Aorta (tissue), 5 donors: ENCODE results near the gene DGKG. TPM values are rescaled to one million over a fixed set of nuclear protein-coding genes. Genes with fewer than 3 reads are reported as not detected.

Experiments
- ATAC-seq: fragments of 200-7000 bp; cut with Tn5 transposase; one replicate; pipeline ENCODE4 v1.9.1; 2022; ENCODE audit warnings: moderate library complexity; ENCODE audit not compliant: low FRiP score
- DNase-seq, 2 donors: peaks; one replicate each; pipeline ENCODE4 v3.0.0-alpha.2; 2020
- H3K27ac ChIP-seq, 2 donors: one replicate each; pipeline ENCODE4 v1.5.1; 2013; ENCODE audit warnings: low read length in 2 of 2, mild to moderate bottlenecking in 2 of 2, moderate library complexity in 2 of 2, control low read depth in 1 of 2, inconsistent platforms in 1 of 2, low read depth in 1 of 2
- H3K27me3 ChIP-seq, 2 donors: one replicate each; pipeline ENCODE4 v1.6.1; 2013; ENCODE audit warnings: control low read depth in 1 of 2, low read length in 1 of 2, mild to moderate bottlenecking in 1 of 2, moderate library complexity in 1 of 2; ENCODE audit not compliant: insufficient read depth in 2 of 2, control insufficient read depth in 1 of 2
- H3K36me3 ChIP-seq, 2 donors: one replicate each; pipeline ENCODE4 v1.6.1; 2013; ENCODE audit warnings: control low read depth in 1 of 2, low read length in 1 of 2, mild to moderate bottlenecking in 1 of 2; ENCODE audit not compliant: insufficient read depth in 2 of 2, control insufficient read depth in 1 of 2
- H3K4me1 ChIP-seq, 2 donors: one replicate each; pipeline ENCODE4 v1.6.1; 2013; ENCODE audit warnings: low read length in 2 of 2, control low read depth in 1 of 2, mild to moderate bottlenecking in 1 of 2, moderate library complexity in 1 of 2; ENCODE audit not compliant: insufficient read depth in 2 of 2, control insufficient read depth in 1 of 2
- H3K4me3 ChIP-seq, 2 donors: one replicate each; pipeline ENCODE4 v1.5.1; 2013; ENCODE audit warnings: low read length in 2 of 2, control low read depth in 1 of 2, mild to moderate bottlenecking in 1 of 2
- H3K9me3 ChIP-seq: one replicate; pipeline ENCODE4 v1.6.1; 2013; ENCODE audit warnings: mild to moderate bottlenecking, low read length; ENCODE audit not compliant: control insufficient read depth
- WGBS, 2 donors: extraction: QIAGEN DNeasy Blood & Tissue Kit; methylation state at CpG; one replicate each; pipeline ENCODE4 v1.1.7; 2013; 5-methylcytosine and 5-hydroxymethylcytosine counted together
- intact Hi-C, 2 donors: fragments of 100-400 bp; cut with DNase I; formaldehyde crosslinking; loops; one replicate each; pipeline versions ENCODE4 v1.14.2 to v1.15.0; 2022
- polyA plus RNA-seq, 2 donors: library from polyadenylated mRNA; stranded (reverse); fragments of 200-250 nt; gene quantifications; one replicate each; pipeline ENCODE4 v1.2.3, GENCODE V29; 2013
- total RNA-seq, 2 donors: library from RNA; stranded (reverse); fragmentation: NEBNext Ultra II Directional; extraction: Animal tissue kit (Norgen Biotek cat#: 25700); gene quantifications; one replicate each; pipeline ENCODE4 v1.2.1, GENCODE V29; 2021
- donor health status: healthy with polysubstance abuse.
- donor health status: Bipolar disorder and iron deficiency.
- donor health status: DM: no; HTN: no; CAD: no.
- donor health status: DM: no; HTN: no; CAD: no.
- donor health status: DM: yes; HTN: yes; CAD: no.

DGKG gene
- total and polyA plus RNA-seq, 4 donors: 0.95 to 37.1 (median 7.4) TPM

- DNase-seq (no peak), ATAC-seq (no peak)
- H3K4me1 ChIP-seq: no peaks in the 10 kb centered on the region
- intact Hi-C loops: no loop called here
- H3K36me3 ChIP-seq: peaks cover 0 to 10% of the 10 kb centered on the region in 2 donors
- no peak overlapping the region for H3K27ac ChIP-seq
- WGBS, 2 donors: 72% methylated on average over 10 to 11 of the region's 11 CpGs
- H3K4me3 ChIP-seq: no peak overlapping the region
- H3K9me3 ChIP-seq: no peaks in the 10 kb centered on the region
- H3K27me3 ChIP-seq: no peaks in the 10 kb centered on the region
Observed at GRCh38 chr3:186303965-186304364, 58.1 kb downstream of the DGKG start.

- ATAC-seq (no peak), DNase-seq (no peak)
- no peaks in the 10 kb centered on the region for H3K4me1 ChIP-seq
- no peak overlapping the region for H3K4me3 ChIP-seq
- peaks cover 0 to 12% of the 10 kb centered on the region in 2 donors for H3K36me3 ChIP-seq
- WGBS, 2 donors: 72 to 73% methylated on average over 4 of the region's 4 CpGs
- intact Hi-C loops: no loop called here
- H3K9me3 ChIP-seq: no peaks in the 10 kb centered on the region
- no peaks in the 10 kb centered on the region for H3K27me3 ChIP-seq
- no peak overlapping the region for H3K27ac ChIP-seq
Observed at GRCh38 chr3:186299327-186299726, 62.7 kb downstream of the DGKG start.

- no peak for DNase-seq
- Histone ChIP-seq H3K4me1 (no peaks in the 10 kb centered on the region), H3K36me3 (peaks cover 0 to 12% of the 10 kb centered on the region in 2 donors), H3K27ac (no peak overlapping the region), H3K27me3 (no peaks in the 10 kb centered on the region), H3K4me3 (no peak overlapping the region), H3K9me3 (no peaks in the 10 kb centered on the region)
- WGBS, 2 donors: 74 to 75% methylated on average over 2 of the region's 2 CpGs
- intact Hi-C loops: no loop called here
- ATAC-seq: no peak
Observed at GRCh38 chr3:186298876-186299275, 63.2 kb downstream of the DGKG start.

- WGBS, 2 donors: 94 to 95% methylated on average over 2 of the region's 2 CpGs
- no peaks in the 10 kb centered on the region for H3K9me3 ChIP-seq
- no peak overlapping the region for H3K27ac ChIP-seq
- intact Hi-C loops: no loop called here
- ATAC-seq (no peak), DNase-seq (no peak)
- H3K4me1 ChIP-seq: peaks cover 0 to 6% of the 10 kb centered on the region in 2 donors
- H3K27me3 ChIP-seq: no peaks in the 10 kb centered on the region
- no peak overlapping the region for H3K4me3 ChIP-seq
- peaks cover 0 to 8% of the 10 kb centered on the region in 2 donors for H3K36me3 ChIP-seq
Observed at GRCh38 chr3:186290796-186291195, 71.2 kb downstream of the DGKG start.

- Histone ChIP-seq H3K4me3 (no peak overlapping the region), H3K4me1 (peaks cover 0 to 6% of the 10 kb centered on the region in 2 donors), H3K27me3 (no peaks in the 10 kb centered on the region), H3K27ac (no peak overlapping the region), H3K36me3 (no peaks in the 10 kb centered on the region), H3K9me3 (no peaks in the 10 kb centered on the region)
- intact Hi-C loops: loop anchor here (10.0 kb wide), 1 partner anchor 127 kb away; no protein-coding TSS in a partner anchor
- ATAC-seq (peak; percentile 67), DNase-seq (no peak)
Observed at GRCh38 chr3:186287711-186288110, 74.3 kb downstream of the DGKG start.

- Histone ChIP-seq H3K9me3 (no peaks in the 10 kb centered on the region), H3K27ac (no peak overlapping the region), H3K4me1 (peaks cover 3 to 6% of the 10 kb centered on the region in 2 donors), H3K27me3 (no peaks in the 10 kb centered on the region), H3K4me3 (no peak overlapping the region), H3K36me3 (no peaks in the 10 kb centered on the region)
- DNase-seq: no peak
- no peak for ATAC-seq
- 89 to 90% methylated on average over 5 of the region's 5 CpGs for WGBS, 2 donors
- intact Hi-C loops: loop anchor here (10.0 kb wide), 1 partner anchor 129 kb away; no protein-coding TSS in a partner anchor
Observed at GRCh38 chr3:186286114-186286513, 75.9 kb downstream of the DGKG start.

GRCh38 chr3:186284661-186285060 lies 77.4 kb downstream of the DGKG start:
- DNase-seq (no peak), ATAC-seq (no peak)
- H3K9me3 ChIP-seq: no peaks in the 10 kb centered on the region
- H3K4me1 ChIP-seq: peaks cover 3 to 9% of the 10 kb centered on the region in 2 donors
- no peaks in the 10 kb centered on the region for H3K36me3 ChIP-seq
- WGBS, 2 donors: 88 to 91% methylated on average over 6 of the region's 6 CpGs
- intact Hi-C loops: loop anchor here (5.0 to 10.0 kb wide), 2 partner anchors 78 to 130 kb away; partner anchors contain the start of gene DGKG (in 2 of the 2)
- H3K27me3 ChIP-seq: no peaks in the 10 kb centered on the region
- H3K27ac ChIP-seq: no peak overlapping the region
- no peak overlapping the region for H3K4me3 ChIP-seq

GRCh38 chr3:186284349-186284652 lies 77.7 kb downstream of the DGKG start:
- Histone ChIP-seq H3K4me3 (no peak overlapping the region), H3K27ac (no peak overlapping the region), H3K27me3 (no peaks in the 10 kb centered on the region), H3K36me3 (no peaks in the 10 kb centered on the region), H3K4me1 (peaks cover 3 to 9% of the 10 kb centered on the region in 2 donors), H3K9me3 (no peaks in the 10 kb centered on the region)
- intact Hi-C loops: loop anchor here (5.0 to 10.0 kb wide), 2 partner anchors 78 to 130 kb away; partner anchors contain the start of gene DGKG (in 2 of the 2)
- DNase-seq: no peak
- 98% methylated on average over 8 of the region's 8 CpGs for whole genome bisulfite sequencing, 2 donors
- ATAC-seq: no peak

GRCh38 chr3:186283651-186284348 lies 78.2 kb downstream of the DGKG start:
- no peak for ATAC-seq
- H3K4me3 ChIP-seq: no peak overlapping the region
- H3K27me3 ChIP-seq: no peaks in the 10 kb centered on the region
- peaks cover 3 to 9% of the 10 kb centered on the region in 2 donors for H3K4me1 ChIP-seq
- intact Hi-C loops: loop anchor here (5.0 to 10.0 kb wide), 2 partner anchors 79 to 131 kb away; partner anchors contain the start of gene DGKG (in 2 of the 2)
- 93 to 98% methylated on average over 6 of the region's 6 CpGs for WGBS, 2 donors
- no peaks in the 10 kb centered on the region for H3K9me3 ChIP-seq
- DNase-seq: no peak
- no peak overlapping the region for H3K27ac ChIP-seq
- no peaks in the 10 kb centered on the region for H3K36me3 ChIP-seq
